ENCODE data around the gene SLC22A23.

DNA sequence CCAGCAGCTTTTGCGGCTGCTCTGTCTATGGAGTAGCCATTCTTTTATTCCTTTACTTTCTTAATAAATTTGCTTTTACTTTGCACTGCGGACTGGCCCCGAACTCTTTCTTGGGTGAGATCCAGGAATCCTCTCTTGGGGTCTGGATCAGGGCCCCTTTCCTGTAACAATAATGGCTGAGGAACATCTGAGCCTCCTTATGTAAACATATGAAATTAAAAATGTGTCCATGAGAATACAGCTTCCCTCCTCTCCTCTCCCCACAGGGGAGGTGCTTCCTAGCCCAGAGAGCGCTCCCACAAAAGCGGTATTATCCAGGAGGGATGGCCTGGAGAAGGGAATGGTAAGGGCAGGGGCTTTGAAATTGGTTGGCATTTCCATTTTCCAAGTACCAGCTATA is 117.0 kb downstream of the SLC22A23 start:
- TF ChIP-seq CTCF (IDR thresholded peaks at IDR 0.05) = no peak
- no peak for TF ChIP-seq POLR2A (IDR thresholded peaks at IDR 0.05)
